ENCODE measurements around the gene GRM4. TPM values are rescaled to one million over a fixed set of nuclear protein-coding genes. Genes with fewer than 3 reads are reported as not detected.

Gene GRM4
- total RNA-seq, 1 experiment from 2014 or later: 5.6 TPM

DNA sequence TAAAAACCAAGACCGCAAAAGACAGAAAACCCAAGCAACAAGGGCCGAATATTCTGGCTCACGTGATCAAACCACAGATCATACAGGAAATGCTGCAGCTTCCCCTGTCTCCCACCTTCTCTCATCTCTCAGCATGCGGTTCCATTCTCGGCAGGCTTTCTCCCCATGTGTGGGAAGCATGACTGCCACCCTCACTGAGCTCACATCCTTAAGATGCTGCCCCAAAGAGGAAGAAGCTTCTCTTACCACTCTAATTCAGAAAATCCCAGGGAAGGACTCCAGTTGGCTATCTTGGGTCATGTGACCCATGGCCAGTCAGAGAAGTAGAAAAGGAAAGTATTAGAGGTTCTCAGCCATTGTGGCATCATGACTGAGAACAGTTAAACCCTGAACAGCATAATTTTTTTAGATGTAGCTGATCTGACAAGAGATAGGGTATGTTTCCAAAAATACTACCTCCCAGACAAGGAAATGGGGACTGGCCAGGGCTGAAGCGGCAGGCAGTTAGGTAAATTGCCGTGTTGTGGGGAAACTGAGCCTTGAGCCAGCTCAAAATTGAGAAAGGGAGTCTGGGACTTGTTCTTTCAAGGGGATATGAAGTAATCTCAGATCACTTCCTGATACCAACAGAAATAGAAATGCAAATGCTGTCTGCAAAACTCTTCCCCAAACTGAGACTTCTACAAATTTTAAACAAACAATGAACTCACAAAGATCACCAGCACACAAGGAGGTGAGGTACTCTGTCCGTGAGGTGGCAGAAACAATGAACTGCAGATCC lies 37.1 kb upstream of the GRM4 start:
- Histone ChIP-seq H3K23ac (ENCODE audit: insufficient read length, low read depth, low read length) (no peak overlapping the region), H4K20me1 (ENCODE audit: control insufficient read depth, insufficient read depth, insufficient read length) (no peaks in the 10 kb centered on the region), H3K9me3 (ENCODE audit: control insufficient read depth, low read depth, low read length) (no peaks in the 10 kb centered on the region), H2BK5ac (ENCODE audit: insufficient read length, low read length) (no peak overlapping the region), H3K18ac (ENCODE audit: insufficient read length, low read depth, low read length) (no peak overlapping the region), H3K4ac (ENCODE audit: low read depth, low read length) (no peak overlapping the region), H3T11ph (ENCODE audit: low read length) (no peak overlapping the region), H3K23me2 (ENCODE audit: insufficient read length, low read depth, low read length, poor library complexity, severe bottlenecking) (no peaks in the 10 kb centered on the region), H2BK120ac (ENCODE audit: low read depth, low read length, poor library complexity, severe bottlenecking) (no peak overlapping the region), H2AK5ac (ENCODE audit: insufficient read length, low read length) (no peak overlapping the region), H2AFZ (ENCODE audit: low read length) (no peak overlapping the region), H3K4me2 (ENCODE audit: insufficient read depth, insufficient read length, low read length) (no peak overlapping the region), H2BK15ac (ENCODE audit: low read depth, low read length) (no peak overlapping the region), H4K91ac (ENCODE audit: insufficient read length, low read depth, low read length) (no peak overlapping the region), H3K27me3 (ENCODE audit: insufficient read depth, low read length) (no peaks in the 10 kb centered on the region; the same call in 1 of the 2 replicates), H3K79me1 (ENCODE audit: insufficient read depth, low read depth, low read length, poor library complexity, severe bottlenecking) (no peaks in the 10 kb centered on the region), H4K8ac (replicated peaks; ENCODE audit: insufficient read length, low read depth, low read length) (no peak overlapping the region), H3K14ac (ENCODE audit: insufficient read depth, low read length) (no peak overlapping the region), H3K56ac (ENCODE audit: insufficient read length, low read depth, low read length) (no peak overlapping the region), H2BK20ac (ENCODE audit: low read depth, low read length, poor library complexity, severe bottlenecking) (no peak overlapping the region), H4K5ac (ENCODE audit: insufficient read length, low read depth, low read length) (no peak overlapping the region), H3K9ac (ENCODE audit: extremely low read depth, insufficient read length, low read length) (no peak overlapping the region), H3K4me1 (ENCODE audit: insufficient read depth, low read length) (no peaks in the 10 kb centered on the region), H3K79me2 (ENCODE audit: insufficient read depth, low read length) (no peaks in the 10 kb centered on the region), H2BK12ac (ENCODE audit: insufficient read length, low read depth, low read length) (no peak overlapping the region), H3K27ac (ENCODE audit: insufficient read length, low read depth, low read length) (no peak overlapping the region)
- no peak for TF ChIP-seq CTCF (conservative IDR thresholded peaks at IDR 0.05)
- H3K36me3 Mint-ChIP-seq (ENCODE audit: insufficient read depth in 1 of 3, low read depth in 3 of 3): peaks cover 0 to 1% (median 0%) of the 10 kb centered on the region in 3 experiments; a peak in 1 of 7 replicates
- H3K27ac Mint-ChIP-seq: no peak overlapping the region
- H3K4me3 Mint-ChIP-seq: no peak overlapping the region
- peaks cover 0 to 4% of the 10 kb centered on the region in 2 experiments; a peak in 1 of 5 replicates for H3K9me3 Mint-ChIP-seq
- DNase-seq: no peak
- WGBS (ENCODE audit: extremely low coverage, insufficient read length, low lambda C conversion rate): no CpG with 5 or more reads among the region's 8 CpGs
- H3K27me3 Mint-ChIP-seq (ENCODE audit: low read depth): no peaks in the 10 kb centered on the region
- peaks cover 0 to 2% of the 10 kb centered on the region in 2 experiments; a peak in 1 of 4 replicates for H3K4me1 Mint-ChIP-seq

Measured in H9 (cell line).